PC-9 (cell line): ENCODE results near the gene MVB12B.

Source experiments
- EZH2 ChIP-seq: fragments of 200-600 bp; sonication (generic); IDR thresholded peaks from 2 replicates; pipeline ENCODE4 v1.8.0; 2017; ENCODE audit warnings: antibody characterized with exemption, low read depth
- TF ChIP-seq, protein P1 (sequence below): fragments of 200-600 bp; sonication (generic); conservative IDR thresholded peaks from 2 replicates; pipeline ENCODE4 v1.6.1; 2017; ENCODE audit warnings: mixed run types, antibody characterized with exemption, mild to moderate bottlenecking, moderate library complexity

DNA sequence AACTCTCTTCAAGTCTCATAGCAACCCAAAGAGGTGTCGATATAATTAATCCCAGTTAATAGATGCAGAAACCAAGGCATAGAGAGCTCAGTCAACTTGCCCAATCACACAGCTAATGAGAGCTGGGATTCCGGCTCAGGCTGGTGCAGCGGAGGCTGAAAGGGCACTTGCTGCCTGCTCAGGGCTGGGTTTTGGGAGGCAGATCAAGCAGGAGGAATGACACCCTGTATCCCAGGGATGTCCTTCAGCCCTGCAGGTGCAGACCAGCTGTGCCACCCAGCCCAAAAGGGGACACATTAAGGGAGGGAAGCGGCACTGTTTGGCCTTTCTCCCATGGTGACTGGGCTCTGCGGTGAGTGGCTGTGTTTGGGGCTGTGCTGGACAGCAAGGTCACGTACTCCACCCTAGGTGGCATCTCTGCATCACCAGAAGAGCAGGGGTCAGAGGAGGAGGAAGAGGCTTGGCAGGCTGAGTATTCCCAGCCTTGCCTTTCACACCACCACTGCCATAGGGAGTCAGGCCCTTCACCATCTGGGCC is 124.1 kb downstream of the MVB12B start:
- TF ChIP-seq, protein P1, sequence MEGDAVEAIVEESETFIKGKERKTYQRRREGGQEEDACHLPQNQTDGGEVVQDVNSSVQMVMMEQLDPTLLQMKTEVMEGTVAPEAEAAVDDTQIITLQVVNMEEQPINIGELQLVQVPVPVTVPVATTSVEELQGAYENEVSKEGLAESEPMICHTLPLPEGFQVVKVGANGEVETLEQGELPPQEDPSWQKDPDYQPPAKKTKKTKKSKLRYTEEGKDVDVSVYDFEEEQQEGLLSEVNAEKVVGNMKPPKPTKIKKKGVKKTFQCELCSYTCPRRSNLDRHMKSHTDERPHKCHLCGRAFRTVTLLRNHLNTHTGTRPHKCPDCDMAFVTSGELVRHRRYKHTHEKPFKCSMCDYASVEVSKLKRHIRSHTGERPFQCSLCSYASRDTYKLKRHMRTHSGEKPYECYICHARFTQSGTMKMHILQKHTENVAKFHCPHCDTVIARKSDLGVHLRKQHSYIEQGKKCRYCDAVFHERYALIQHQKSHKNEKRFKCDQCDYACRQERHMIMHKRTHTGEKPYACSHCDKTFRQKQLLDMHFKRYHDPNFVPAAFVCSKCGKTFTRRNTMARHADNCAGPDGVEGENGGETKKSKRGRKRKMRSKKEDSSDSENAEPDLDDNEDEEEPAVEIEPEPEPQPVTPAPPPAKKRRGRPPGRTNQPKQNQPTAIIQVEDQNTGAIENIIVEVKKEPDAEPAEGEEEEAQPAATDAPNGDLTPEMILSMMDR, result no peak
- TF ChIP-seq EZH2, result no peak
